CD14-positive monocyte (primary cell): ENCODE measurements around the gene LBX1. TPM values are rescaled to one million over a fixed set of nuclear protein-coding genes. Genes with fewer than 3 reads are reported as not detected.

Experiments
- DNase-seq, 3 donors: peaks; one replicate each; pipeline ENCODE4 v3.0.0-alpha.2; 2011 to 2022
- H2AFZ ChIP-seq: 2 replicates; pipeline ENCODE4 v1.6.0; 2012; ENCODE audit warnings: mild to moderate bottlenecking, low read depth, low read length, inconsistent platforms; ENCODE audit not compliant: insufficient read depth, poor library complexity, severe bottlenecking
- H3K27ac ChIP-seq, 2 donors: 1 replicate in 1 of 2; 2 replicates in 1 of 2; pipeline ENCODE4 v1.5.1; 2012 to 2013; ENCODE audit warnings: low read length in 2 of 2, control low read depth in 1 of 2, inconsistent platforms in 1 of 2, low read depth in 1 of 2, mild to moderate bottlenecking in 1 of 2
- H3K27me3 ChIP-seq, 2 donors: one replicate each; pipeline versions ENCODE4 v1.6.0 to v1.6.1; 2011 to 2013; ENCODE audit warnings: low read length in 2 of 2; ENCODE audit not compliant: control insufficient read depth in 2 of 2, insufficient read depth in 2 of 2
- H3K36me3 ChIP-seq, 2 donors: replicated peaks in 1 of 2; 1 replicate in 1 of 2; 2 replicates in 1 of 2; pipeline versions ENCODE4 v1.5.1 to v1.6.1; 2012 to 2013; ENCODE audit warnings: low read length in 2 of 2, control low read depth in 1 of 2, inconsistent platforms in 1 of 2, mild to moderate bottlenecking in 1 of 2; ENCODE audit not compliant: insufficient read depth in 2 of 2, control insufficient read depth in 1 of 2
- H3K4me1 ChIP-seq, 2 donors: 1 replicate in 1 of 2; 2 replicates in 1 of 2; pipeline versions ENCODE4 v1.5.1 to v1.6.1; 2012 to 2013; ENCODE audit warnings: low read length in 2 of 2, control low read depth in 1 of 2, inconsistent platforms in 1 of 2, mild to moderate bottlenecking in 1 of 2, moderate library complexity in 1 of 2; ENCODE audit not compliant: insufficient read depth in 2 of 2, control insufficient read depth in 1 of 2
- H3K4me2 ChIP-seq: replicated peaks from 2 replicates; pipeline ENCODE3; 2012; ENCODE audit warnings: low read length, moderate library complexity, mild to moderate bottlenecking; ENCODE audit not compliant: poor library complexity, severe bottlenecking; ENCODE audit errors: extremely low read depth
- H3K4me3 ChIP-seq, 3 experiments: fragments of 200-600 bp in 1 of 3; sonication (generic) in 1 of 3; replicated peaks in 1 of 3; 1 replicate in 2 of 3; 2 replicates in 1 of 3; pipeline ENCODE4 v1.5.1; 2011 to 2013; ENCODE audit warnings: low read length in 3 of 3, mild to moderate bottlenecking in 3 of 3, control low read depth in 2 of 3, low read depth in 2 of 3, inconsistent platforms in 1 of 3, moderate library complexity in 1 of 3
- H3K79me2 ChIP-seq: 2 replicates; pipeline ENCODE4 v1.6.0; 2012; ENCODE audit warnings: mild to moderate bottlenecking, control low read depth, inconsistent platforms, low read length, moderate library complexity; ENCODE audit not compliant: insufficient read depth
- H3K9ac ChIP-seq: 2 replicates; pipeline ENCODE4 v1.6.0; 2017; ENCODE audit warnings: low read length, mild to moderate bottlenecking; ENCODE audit not compliant: insufficient read depth, poor library complexity, severe bottlenecking
- H3K9me3 ChIP-seq, 2 donors: replicated peaks in 1 of 2; 1 replicate in 1 of 2; 2 replicates in 1 of 2; pipeline versions ENCODE4 v1.5.1 to v1.6.1; 2012 to 2013; ENCODE audit warnings: low read length in 2 of 2, control low read depth in 1 of 2; ENCODE audit not compliant: control insufficient read depth in 1 of 2, insufficient read depth in 1 of 2
- H4K20me1 ChIP-seq: 2 replicates; pipeline ENCODE4 v1.6.0; 2012; ENCODE audit warnings: mild to moderate bottlenecking, low read length, control low read depth, moderate library complexity; ENCODE audit not compliant: insufficient read depth
- H3K27ac Mint-ChIP-seq, 7 donors: one replicate each; pipeline ENCODE4 v1.8.0; 2020; ENCODE audit warnings: mild to moderate bottlenecking in 7 of 7, mixed read lengths in 7 of 7, moderate library complexity in 6 of 7, inconsistent platforms in 2 of 7
- H3K27me3 Mint-ChIP-seq, 3 donors: one replicate each; pipeline ENCODE4 v1.8.0; 2021 to 2022; ENCODE audit warnings: low read depth in 3 of 3, mild to moderate bottlenecking in 3 of 3, mixed read lengths in 3 of 3, moderate library complexity in 3 of 3, inconsistent platforms in 1 of 3
- H3K36me3 Mint-ChIP-seq, 2 donors: one replicate each; pipeline ENCODE4 v1.8.0; 2020; ENCODE audit warnings: mixed read lengths in 2 of 2, inconsistent platforms in 1 of 2, mild to moderate bottlenecking in 1 of 2
- H3K4me1 Mint-ChIP-seq: one replicate; pipeline ENCODE4 v1.8.0; 2020; ENCODE audit warnings: mild to moderate bottlenecking, mixed read lengths
- H3K4me3 Mint-ChIP-seq, 2 donors: one replicate each; pipeline ENCODE4 v1.8.0; 2020; ENCODE audit warnings: mild to moderate bottlenecking in 2 of 2, mixed read lengths in 2 of 2, moderate library complexity in 1 of 2
- H3K9me3 Mint-ChIP-seq, 7 donors: one replicate each; pipeline ENCODE4 v1.8.0; 2020 to 2022; ENCODE audit warnings: mixed read lengths in 7 of 7, mild to moderate bottlenecking in 6 of 7, moderate library complexity in 6 of 7, inconsistent platforms in 2 of 7
- WGBS: methylation state at CpG from one replicate; pipeline ENCODE4 v1.1.5; 2013; ENCODE audit warnings: missing lambda C conversion rate; ENCODE audit not compliant: insufficient coverage; 5-methylcytosine and 5-hydroxymethylcytosine counted together
- intact Hi-C, 2 donors: fragments of 100-400 bp; cut with micrococcal nuclease; formaldehyde crosslinking; loops; one replicate each; pipeline versions ENCODE4 v1.15.0 to v1.15.1; 2023
- polyA plus RNA-seq, 3 donors: library from polyadenylated mRNA; depleted of rRNA in 1 of 3; unstranded in 2 of 3; stranded (reverse) in 1 of 3; fragments of 300-500 nt in 2 of 3; fragments of >200 nt in 1 of 3; fragmentation: Illumina TruSeq in 2 of 3; gene quantifications; 1 replicate in 2 of 3; 2 replicates in 1 of 3; pipeline ENCODE4 v1.2.3, GENCODE V29; 2012 to 2021
- TF ChIP-seq, protein P1 (sequence below): fragments of 200-600 bp; IDR thresholded peaks from one replicate; pipeline ENCODE4 v1.8.0; 2022; ENCODE audit warnings: antibody characterized with exemption, mild to moderate bottlenecking

LBX1 gene
- polyA plus RNA-seq, 3 donors, result not detected

DNA sequence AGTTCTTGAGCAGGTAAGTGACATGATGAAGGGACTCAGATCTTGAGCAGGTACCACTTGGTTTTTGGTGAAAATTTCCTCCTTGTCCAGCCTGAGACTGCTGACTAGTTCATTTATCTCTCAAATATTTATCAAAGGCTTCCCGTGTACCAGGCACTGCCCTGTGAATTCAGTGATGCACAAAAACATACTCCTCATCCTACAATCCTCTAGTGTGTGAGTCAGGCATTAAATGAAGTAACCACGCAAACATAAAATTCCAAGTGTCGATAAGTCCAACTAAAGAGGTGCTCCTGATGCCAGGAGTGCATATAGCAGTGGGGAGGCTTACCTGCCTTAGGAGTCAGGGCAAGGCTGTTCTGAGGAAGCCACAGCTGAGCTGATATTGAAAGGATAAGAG, 41.5 kb upstream of the LBX1 start:
- Histone ChIP-seq H4K20me1 (no peaks in the 10 kb centered on the region), H3K9ac (no peak overlapping the region), H3K4me3 (no peak overlapping the region), H3K4me2 (no peak overlapping the region), H3K9me3 (no peaks in the 10 kb centered on the region), H3K79me2 (no peaks in the 10 kb centered on the region), H3K27ac (no peak overlapping the region), H3K4me1 (no peaks in the 10 kb centered on the region), H3K27me3 (peaks cover 0 to 10% of the 10 kb centered on the region in 2 donors), H3K36me3 (no peaks in the 10 kb centered on the region), H2AFZ (no peak overlapping the region)
- DNase-seq, result no peak
- no CpG with 5 or more reads among the region's 3 CpGs for WGBS
- Mint-ChIP-seq H3K36me3 (no peaks in the 10 kb centered on the region), H3K4me3 (no peak overlapping the region), H3K27me3 (peaks cover 28 to 30% (median 30%) of the 10 kb centered on the region in 3 donors), H3K9me3 (no peaks in the 10 kb centered on the region), H3K4me1 (no peaks in the 10 kb centered on the region), H3K27ac (no peak overlapping the region)
- TF ChIP-seq, protein P1, sequence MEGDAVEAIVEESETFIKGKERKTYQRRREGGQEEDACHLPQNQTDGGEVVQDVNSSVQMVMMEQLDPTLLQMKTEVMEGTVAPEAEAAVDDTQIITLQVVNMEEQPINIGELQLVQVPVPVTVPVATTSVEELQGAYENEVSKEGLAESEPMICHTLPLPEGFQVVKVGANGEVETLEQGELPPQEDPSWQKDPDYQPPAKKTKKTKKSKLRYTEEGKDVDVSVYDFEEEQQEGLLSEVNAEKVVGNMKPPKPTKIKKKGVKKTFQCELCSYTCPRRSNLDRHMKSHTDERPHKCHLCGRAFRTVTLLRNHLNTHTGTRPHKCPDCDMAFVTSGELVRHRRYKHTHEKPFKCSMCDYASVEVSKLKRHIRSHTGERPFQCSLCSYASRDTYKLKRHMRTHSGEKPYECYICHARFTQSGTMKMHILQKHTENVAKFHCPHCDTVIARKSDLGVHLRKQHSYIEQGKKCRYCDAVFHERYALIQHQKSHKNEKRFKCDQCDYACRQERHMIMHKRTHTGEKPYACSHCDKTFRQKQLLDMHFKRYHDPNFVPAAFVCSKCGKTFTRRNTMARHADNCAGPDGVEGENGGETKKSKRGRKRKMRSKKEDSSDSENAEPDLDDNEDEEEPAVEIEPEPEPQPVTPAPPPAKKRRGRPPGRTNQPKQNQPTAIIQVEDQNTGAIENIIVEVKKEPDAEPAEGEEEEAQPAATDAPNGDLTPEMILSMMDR, result no peak
- intact Hi-C loops, result loop anchor here (5.0 to 10.0 kb wide), 2 partner anchors 294 to 302 kb away; no protein-coding TSS in a partner anchor

DNA sequence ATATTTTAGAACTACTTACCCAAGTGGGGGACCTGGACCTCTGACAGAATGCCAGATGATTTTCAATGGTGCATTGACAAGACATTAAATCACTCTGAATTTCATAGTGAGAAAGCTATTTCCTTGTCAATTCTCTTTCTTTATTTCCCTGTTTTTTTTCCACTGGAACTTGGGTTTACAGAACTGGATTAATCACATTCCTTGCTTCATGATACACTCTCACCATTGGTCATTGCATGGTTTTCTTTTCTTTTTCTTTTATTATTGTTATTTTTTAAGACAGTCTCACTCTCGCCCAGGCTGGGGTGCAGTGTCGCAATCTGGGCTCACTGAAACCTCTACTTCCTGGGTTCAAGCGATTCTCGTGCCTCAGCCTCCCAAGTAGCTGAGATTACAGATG, 38.5 kb upstream of the LBX1 start:
- no peaks in the 10 kb centered on the region for H3K36me3 ChIP-seq
- DNase-seq, result no peak
- no CpG with 5 or more reads among the region's 4 CpGs for WGBS

More for the DNA sequence above, 38.5 kb upstream of the LBX1 start:
- Histone ChIP-seq H3K27me3 (peaks cover 0 to 13% of the 10 kb centered on the region in 2 donors), H3K9me3 (no peaks in the 10 kb centered on the region), H4K20me1 (no peaks in the 10 kb centered on the region), H3K4me1 (no peaks in the 10 kb centered on the region), H3K4me3 (no peak overlapping the region), H2AFZ (no peak overlapping the region), H3K27ac (no peak overlapping the region), H3K9ac (no peak overlapping the region), H3K79me2 (no peaks in the 10 kb centered on the region), H3K4me2 (no peak overlapping the region)
- H3K4me1 Mint-ChIP-seq, result no peaks in the 10 kb centered on the region
- no peak overlapping the region for H3K4me3 Mint-ChIP-seq
- H3K36me3 Mint-ChIP-seq, result no peaks in the 10 kb centered on the region
- no peaks in the 10 kb centered on the region for H3K9me3 Mint-ChIP-seq
- intact Hi-C loops, result no loop called here
- peaks cover 32 to 37% (median 34%) of the 10 kb centered on the region in 3 donors for H3K27me3 Mint-ChIP-seq
- no peak overlapping the region for H3K27ac Mint-ChIP-seq
- TF ChIP-seq, protein P1, result no peak
